Natural killer cell (primary cell): ENCODE data around the gene IKZF3. TPM values are rescaled to one million over a fixed set of nuclear protein-coding genes. Genes with fewer than 3 reads are reported as not detected.
"Not testable (repeated sequence)": the region's sequence is repeated elsewhere in the genome, so short reads cannot be mapped to it uniquely, and the experiment has no call there.

Source experiments
- ATAC-seq, 3 donors: fragments of 150-1000 bp in 2 of 3; fragments of 200-7000 bp in 1 of 3; cut with Tn5 transposase; 1 replicate in 1 of 3; 2 replicates in 2 of 3; pipeline ENCODE4 v1.10.0; 2021; ENCODE audit warnings: mild to moderate bottlenecking in 2 of 3, moderate library complexity in 2 of 3
- DNase-seq, 2 donors: peaks; one replicate each; pipeline versions ENCODE4 v3.0.0 to v3.0.0-alpha.2; 2013 to 2021; ENCODE audit warnings: mixed read lengths in 1 of 2
- H3K27ac ChIP-seq: one replicate; pipeline ENCODE4 v1.5.1; 2013; ENCODE audit warnings: mild to moderate bottlenecking, low read length
- H3K27me3 ChIP-seq: one replicate; pipeline ENCODE4 v1.6.1; 2013; ENCODE audit warnings: low read length; ENCODE audit not compliant: control insufficient read depth, insufficient read depth
- H3K36me3 ChIP-seq: one replicate; pipeline ENCODE4 v1.6.1; 2013; ENCODE audit warnings: low read length; ENCODE audit not compliant: control insufficient read depth, insufficient read depth
- H3K4me1 ChIP-seq: one replicate; pipeline ENCODE4 v1.6.1; 2013; ENCODE audit warnings: low read length; ENCODE audit not compliant: control insufficient read depth, insufficient read depth
- H3K4me3 ChIP-seq: one replicate; pipeline ENCODE4 v1.5.1; 2013; ENCODE audit warnings: low read length
- H3K9me3 ChIP-seq: one replicate; pipeline ENCODE4 v1.6.1; 2013; ENCODE audit warnings: low read length; ENCODE audit not compliant: control insufficient read depth, insufficient read depth
- H3K27ac Mint-ChIP-seq, 2 donors: one replicate each; pipeline ENCODE4 v1.8.0; 2022; ENCODE audit warnings: mild to moderate bottlenecking in 2 of 2, mixed read lengths in 2 of 2, moderate library complexity in 1 of 2
- H3K27me3 Mint-ChIP-seq, 2 donors: one replicate each; pipeline ENCODE4 v1.8.0; 2022; ENCODE audit warnings: low read depth in 2 of 2, mixed read lengths in 2 of 2
- H3K36me3 Mint-ChIP-seq: one replicate; pipeline ENCODE4 v1.8.0; 2022; ENCODE audit warnings: mixed read lengths
- H3K4me1 Mint-ChIP-seq, 2 donors: one replicate each; pipeline ENCODE4 v1.8.0; 2022; ENCODE audit warnings: mixed read lengths in 2 of 2
- H3K4me3 Mint-ChIP-seq: one replicate; pipeline ENCODE4 v1.8.0; 2022; ENCODE audit warnings: mild to moderate bottlenecking, moderate library complexity, mixed read lengths
- H3K9me3 Mint-ChIP-seq, 2 donors: one replicate each; pipeline ENCODE4 v1.8.0; 2022; ENCODE audit warnings: mixed read lengths in 2 of 2
- WGBS: methylation state at CpG from one replicate; pipeline ENCODE4 v1.1.7; 2013; ENCODE audit warnings: missing lambda C conversion rate; ENCODE audit not compliant: insufficient coverage; 5-methylcytosine and 5-hydroxymethylcytosine counted together
- intact Hi-C: fragments of 100-400 bp; cut with micrococcal nuclease; formaldehyde crosslinking; loops from one replicate; pipeline ENCODE4 v1.14.2; 2022
- total RNA-seq, 4 donors: library from RNA; stranded (reverse); fragments of 120-200 nt in 1 of 4; gene quantifications; one replicate each; pipeline versions ENCODE4 v1.2.3 to v1.2.4, GENCODE V29; 2013 to 2022
- TF ChIP-seq, protein P1 (sequence below): fragments of 200-600 bp; IDR thresholded peaks from one replicate; pipeline ENCODE4 v1.8.0; 2022; ENCODE audit warnings: antibody characterized with exemption

The IKZF3 gene
- total RNA-seq, 3 donors from 2014 or later (not counting 1 experiment from before 2014, with no cell fraction given): 134 to 162 (median 139) TPM

DNA sequence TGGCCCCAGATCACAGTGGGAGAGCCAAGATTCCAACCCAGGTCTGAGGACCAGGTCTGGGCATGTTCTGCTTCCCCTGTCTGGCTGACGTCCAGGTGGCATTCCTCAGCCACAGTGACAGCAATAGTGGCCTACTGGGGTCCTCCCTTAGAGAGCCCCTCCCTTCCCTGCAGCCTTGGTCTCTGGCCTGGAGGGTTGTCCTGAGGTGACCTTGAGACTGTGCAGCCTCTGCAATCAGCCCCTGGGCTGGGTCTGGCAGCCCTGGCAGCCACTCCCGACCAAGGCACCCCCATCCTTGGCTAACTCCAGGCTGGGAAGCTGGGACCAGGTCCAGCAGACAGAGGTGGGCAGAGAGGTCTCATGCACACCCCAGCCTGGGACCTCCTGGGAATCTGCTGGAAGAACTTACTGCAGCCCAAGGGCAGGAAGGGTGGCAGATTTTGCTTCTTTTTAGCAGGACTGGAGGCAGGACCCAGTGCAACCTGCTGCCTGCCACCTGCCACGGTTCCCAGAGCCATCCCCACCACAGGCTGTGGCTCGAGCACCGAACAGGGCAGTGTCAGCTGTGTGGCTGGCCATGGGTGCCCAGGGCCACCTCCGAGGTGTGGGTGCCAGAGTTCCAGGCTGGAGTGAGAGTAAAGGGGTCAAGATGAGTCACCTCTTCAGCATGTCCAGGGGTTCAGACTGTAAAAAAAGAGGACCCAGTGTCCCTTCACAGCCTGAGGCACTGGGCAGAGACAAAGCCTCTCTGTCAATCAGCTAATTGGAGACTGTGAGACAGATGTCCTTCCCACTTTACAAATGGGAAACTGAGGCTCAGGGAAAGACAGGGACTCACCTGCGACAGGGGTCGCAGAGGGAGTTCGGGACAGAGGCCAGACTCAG, 113.7 kb downstream of the IKZF3 start:
- DNase-seq: no peak
- Mint-ChIP-seq H3K27me3 (no peaks in the 10 kb centered on the region), H3K9me3 (no peaks in the 10 kb centered on the region), H3K4me1 (peaks cover 18 to 19% of the 10 kb centered on the region in 2 donors), H3K4me3 (peak overlapping the region; percentile 37), H3K36me3 (no peaks in the 10 kb centered on the region), H3K27ac (no peak overlapping the region)
- Histone ChIP-seq H3K4me1 (peaks cover 30% of the 10 kb centered on the region), H3K27me3 (no peaks in the 10 kb centered on the region), H3K36me3 (no peaks in the 10 kb centered on the region), H3K9me3 (no peaks in the 10 kb centered on the region), H3K27ac (no peak overlapping the region), H3K4me3 (no peak overlapping the region)
- TF ChIP-seq, protein P1, sequence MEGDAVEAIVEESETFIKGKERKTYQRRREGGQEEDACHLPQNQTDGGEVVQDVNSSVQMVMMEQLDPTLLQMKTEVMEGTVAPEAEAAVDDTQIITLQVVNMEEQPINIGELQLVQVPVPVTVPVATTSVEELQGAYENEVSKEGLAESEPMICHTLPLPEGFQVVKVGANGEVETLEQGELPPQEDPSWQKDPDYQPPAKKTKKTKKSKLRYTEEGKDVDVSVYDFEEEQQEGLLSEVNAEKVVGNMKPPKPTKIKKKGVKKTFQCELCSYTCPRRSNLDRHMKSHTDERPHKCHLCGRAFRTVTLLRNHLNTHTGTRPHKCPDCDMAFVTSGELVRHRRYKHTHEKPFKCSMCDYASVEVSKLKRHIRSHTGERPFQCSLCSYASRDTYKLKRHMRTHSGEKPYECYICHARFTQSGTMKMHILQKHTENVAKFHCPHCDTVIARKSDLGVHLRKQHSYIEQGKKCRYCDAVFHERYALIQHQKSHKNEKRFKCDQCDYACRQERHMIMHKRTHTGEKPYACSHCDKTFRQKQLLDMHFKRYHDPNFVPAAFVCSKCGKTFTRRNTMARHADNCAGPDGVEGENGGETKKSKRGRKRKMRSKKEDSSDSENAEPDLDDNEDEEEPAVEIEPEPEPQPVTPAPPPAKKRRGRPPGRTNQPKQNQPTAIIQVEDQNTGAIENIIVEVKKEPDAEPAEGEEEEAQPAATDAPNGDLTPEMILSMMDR: no peak
- WGBS: 94% methylated on average over 9 of the region's 9 CpGs
- ATAC-seq: no peak
- intact Hi-C loops: loop anchor here (5.0 kb wide), 2 partner anchors 113 to 203 kb away; partner anchors contain the start of gene STARD3

DNA sequence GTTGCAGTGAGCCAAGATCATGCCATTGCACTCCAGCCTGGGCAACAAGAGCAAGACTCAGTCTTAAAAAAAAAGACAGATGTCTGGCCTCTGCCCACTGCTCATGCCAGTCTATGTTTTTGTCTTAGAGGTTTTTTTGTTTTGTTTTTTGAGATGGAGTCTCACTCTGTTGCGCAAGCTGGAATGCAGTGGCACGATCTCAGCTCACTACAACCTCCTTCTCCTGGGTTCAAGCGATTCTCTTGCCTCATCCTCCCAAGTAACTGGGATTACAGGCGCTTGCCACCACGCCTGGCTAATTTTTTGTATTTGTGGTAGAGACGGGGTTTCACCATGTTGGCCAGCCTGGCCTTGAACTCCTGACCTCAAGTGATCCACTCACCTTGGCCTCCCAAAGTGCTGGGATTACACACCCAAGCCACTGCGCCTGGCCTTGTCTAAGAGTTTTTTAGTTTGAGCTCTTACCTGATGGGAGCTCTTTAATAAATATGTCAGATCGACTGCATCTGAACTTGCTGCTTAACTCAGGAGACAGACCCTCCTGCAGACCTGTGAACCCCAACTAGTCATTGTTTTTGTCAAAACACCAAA, 115.6 kb downstream of the IKZF3 start:
- H3K36me3 ChIP-seq, H3K36me3 Mint-ChIP-seq, H3K9me3 ChIP-seq, H3K9me3 Mint-ChIP-seq, intact Hi-C loops, H3K27ac ChIP-seq, H3K27me3 ChIP-seq, H3K27ac Mint-ChIP-seq, DNase-seq, H3K4me3 ChIP-seq, H3K27me3 Mint-ChIP-seq, ATAC-seq, H3K4me3 Mint-ChIP-seq: not testable (repeated sequence)
- peaks cover 11% of the 10 kb centered on the region in 2 donors for H3K4me1 Mint-ChIP-seq
- WGBS: 93% methylated on average over 6 of the region's 8 CpGs
- H3K4me1 ChIP-seq: peaks cover 20% of the 10 kb centered on the region

DNA sequence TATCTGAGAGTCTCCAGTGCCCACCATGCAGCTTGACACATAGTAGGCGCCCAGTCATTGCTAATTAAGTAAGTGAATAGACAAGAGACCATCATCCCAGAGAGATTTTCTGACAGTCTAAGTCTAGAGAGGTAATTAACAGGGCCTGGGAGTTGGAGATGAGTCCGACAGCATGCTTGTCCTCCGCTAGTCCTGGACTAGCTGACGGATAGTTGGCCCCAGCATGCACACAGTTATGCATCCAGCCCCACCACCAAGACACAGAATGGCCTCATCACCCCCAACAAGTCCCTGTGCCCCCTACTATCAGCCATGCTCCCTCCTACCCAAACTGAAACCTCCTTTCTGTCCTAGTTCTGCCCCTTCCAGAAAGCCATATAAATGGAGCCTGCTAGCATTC, 116.4 kb downstream of the IKZF3 start:
- H3K4me1 Mint-ChIP-seq: peaks cover 5% of the 10 kb centered on the region in 2 donors
- H3K27me3 Mint-ChIP-seq: no peaks in the 10 kb centered on the region
- ATAC-seq: no peak
- H3K36me3 Mint-ChIP-seq: no peaks in the 10 kb centered on the region
- DNase-seq: no peak
- H3K27ac Mint-ChIP-seq: no peak overlapping the region
- Histone ChIP-seq H3K4me1 (peaks cover 12% of the 10 kb centered on the region), H3K9me3 (no peaks in the 10 kb centered on the region), H3K4me3 (no peak overlapping the region), H3K36me3 (no peaks in the 10 kb centered on the region), H3K27ac (no peak overlapping the region), H3K27me3 (no peaks in the 10 kb centered on the region)
- WGBS: 94% methylated on average over 4 of the region's 4 CpGs
- TF ChIP-seq, protein P1: no peak
- intact Hi-C loops: no loop called here
- no peaks in the 10 kb centered on the region for H3K9me3 Mint-ChIP-seq
- no peak overlapping the region for H3K4me3 Mint-ChIP-seq

DNA sequence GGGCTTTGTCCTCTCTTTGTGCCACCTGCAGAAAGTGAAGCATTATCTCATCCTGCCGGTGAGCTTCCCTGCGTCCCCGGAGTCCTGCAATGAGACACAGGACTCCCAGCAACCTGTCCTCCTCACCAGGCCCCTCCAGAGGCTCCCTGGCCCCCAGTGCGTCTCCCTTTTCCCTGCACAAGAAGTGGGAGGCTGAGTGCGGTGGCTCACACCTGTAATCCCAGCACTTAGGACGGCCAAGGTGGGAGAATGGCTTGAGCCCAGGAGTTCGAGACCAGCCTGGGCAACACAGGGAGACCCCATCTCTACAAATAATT, 118.0 kb downstream of the IKZF3 start:
- intact Hi-C loops: no loop called here

More for the DNA sequence above, 118.0 kb downstream of the IKZF3 start:
- Mint-ChIP-seq H3K4me1 (peaks cover 0 to 5% of the 10 kb centered on the region in 2 donors), H3K9me3 (no peaks in the 10 kb centered on the region), H3K36me3 (no peaks in the 10 kb centered on the region), H3K27me3 (no peaks in the 10 kb centered on the region), H3K4me3 (no peak overlapping the region), H3K27ac (no peak overlapping the region)
- H3K36me3 ChIP-seq: no peaks in the 10 kb centered on the region
- no peaks in the 10 kb centered on the region for H3K4me1 ChIP-seq
- WGBS: 96% methylated on average over 7 of the region's 7 CpGs
- TF ChIP-seq, protein P1: no peak
- H3K9me3 ChIP-seq: no peaks in the 10 kb centered on the region
- H3K27me3 ChIP-seq: no peaks in the 10 kb centered on the region
- H3K27ac ChIP-seq: no peak overlapping the region
- H3K4me3 ChIP-seq: no peak overlapping the region
- DNase-seq: no peak
- no peak for ATAC-seq
